HEK293 (cell line): ENCODE data around the gene TBC1D22A.

ENCODE experiments used
- CTCF ChIA-PET: fragments of 350-600 bp; formaldehyde crosslinking; extraction: SDS; loops from one replicate; lab custom pipeline; 2021; ENCODE audit warnings: antibody characterized with exemption; lab: Yijun Ruan, JAX
- POLR2A ChIA-PET: fragments of 300-600 bp; formaldehyde crosslinking; extraction: SDS; loops from one replicate; lab custom pipeline; 2020; ENCODE audit warnings: antibody characterized with exemption, inconsistent platforms; lab: Yijun Ruan, JAX
- H3K27ac ChIP-seq: fragments of 200-500 bp; sonication (Bioruptor generic); 2 replicates; pipeline ENCODE4 v1.5.1; 2014; ENCODE audit warnings: low read depth, low read length, control low read depth, inconsistent platforms; ENCODE audit errors: extremely low read depth
- H3K36me3 ChIP-seq, 2 experiments: fragments of 200-500 bp in 1 of 2; sonication (Bioruptor generic) in 1 of 2; 1 replicate in 1 of 2; 2 replicates in 1 of 2; pipeline ENCODE4 v1.5.1; 2014 to 2017; ENCODE audit warnings: inconsistent platforms in 2 of 2, low read length in 2 of 2; ENCODE audit not compliant: control insufficient read depth in 2 of 2, insufficient read depth in 1 of 2
- H3K4me1 ChIP-seq: fragments of 200-500 bp; sonication (Bioruptor generic); 2 replicates; pipeline ENCODE4 v1.5.1; 2014; ENCODE audit warnings: mild to moderate bottlenecking, low read length, inconsistent platforms; ENCODE audit not compliant: control insufficient read depth, insufficient read depth
- H3K4me3 ChIP-seq: 2 replicates; pipeline ENCODE4 v1.5.1; 2011; ENCODE audit warnings: low read depth, mild to moderate bottlenecking, control low read depth, low read length, moderate library complexity
- H3K9me3 ChIP-seq: fragments of 200-500 bp; sonication (Bioruptor generic); 2 replicates; pipeline ENCODE4 v1.5.1; 2014; ENCODE audit warnings: low read depth, low read length, inconsistent platforms; ENCODE audit not compliant: control insufficient read depth, insufficient read depth
- HOXC10 ChIP-seq: sonication (generic); formaldehyde crosslinking; IDR thresholded peaks from 2 replicates; pipeline ENCODE4 v1.8.1; 2023; ENCODE audit warnings: mild to moderate bottlenecking, missing genetic modification reagents
- KLF7 ChIP-seq: fragments of 450-650 bp; formaldehyde crosslinking; IDR thresholded peaks from 2 replicates; pipeline ENCODE4 v1.5.1; 2016; ENCODE audit warnings: missing biosample characterization, missing genetic modification characterization, borderline replicate concordance
- KLF8 ChIP-seq: fragments of 450-650 bp; formaldehyde crosslinking; IDR thresholded peaks from 2 replicates; pipeline ENCODE4 v1.5.1; 2016; ENCODE audit warnings: missing biosample characterization, missing genetic modification characterization
- MZF1 ChIP-seq: fragments of 450-650 bp; formaldehyde crosslinking; IDR thresholded peaks from 2 replicates; pipeline ENCODE4 v1.5.1; 2017; ENCODE audit warnings: missing biosample characterization, missing genetic modification characterization, borderline replicate concordance
- SP3 ChIP-seq: fragments of 450-650 bp; formaldehyde crosslinking; IDR thresholded peaks from 2 replicates; pipeline ENCODE4 v1.5.1; 2016; ENCODE audit warnings: missing biosample characterization, missing genetic modification characterization
- ZBTB8A ChIP-seq: fragments of 450-650 bp; formaldehyde crosslinking; IDR thresholded peaks from 2 replicates; pipeline ENCODE4 v1.5.1; 2016; ENCODE audit warnings: missing biosample characterization, missing genetic modification characterization
- ZFP41 ChIP-seq: fragments of 450-650 bp; formaldehyde crosslinking; IDR thresholded peaks from 2 replicates; pipeline ENCODE4 v1.5.1; 2016; ENCODE audit warnings: missing biosample characterization, missing genetic modification characterization, borderline replicate concordance
- ZFP69B ChIP-seq: fragments of 450-650 bp; formaldehyde crosslinking; IDR thresholded peaks from 2 replicates; pipeline ENCODE4 v1.5.1; 2016; ENCODE audit warnings: missing biosample characterization, missing genetic modification characterization
- ZNF112 ChIP-seq: fragments of 450-650 bp; formaldehyde crosslinking; IDR thresholded peaks from 2 replicates; pipeline ENCODE4 v1.5.0; 2017; ENCODE audit warnings: missing biosample characterization, missing genetic modification characterization
- ZNF138 ChIP-seq: fragments of 450-650 bp; formaldehyde crosslinking; IDR thresholded peaks from 2 replicates; pipeline ENCODE4 v1.5.1; 2016; ENCODE audit warnings: missing biosample characterization, missing genetic modification characterization, borderline replicate concordance
- ZNF155 ChIP-seq: fragments of 450-650 bp; formaldehyde crosslinking; IDR thresholded peaks from 2 replicates; pipeline ENCODE4 v1.5.1; 2016; ENCODE audit warnings: missing biosample characterization, missing genetic modification characterization
- ZNF157 ChIP-seq: fragments of 450-650 bp; formaldehyde crosslinking; IDR thresholded peaks from 2 replicates; pipeline ENCODE4 v1.5.1; 2016; ENCODE audit warnings: missing biosample characterization, missing genetic modification characterization
- ZNF19 ChIP-seq: fragments of 450-650 bp; formaldehyde crosslinking; IDR thresholded peaks from 2 replicates; pipeline ENCODE4; 2016; ENCODE audit warnings: missing biosample characterization, missing genetic modification characterization, low read depth
- ZNF292 ChIP-seq: fragments of 450-650 bp; formaldehyde crosslinking; IDR thresholded peaks from 2 replicates; pipeline ENCODE4 v1.5.1; 2016; ENCODE audit warnings: low read depth, missing biosample characterization, missing genetic modification characterization, borderline replicate concordance
- ZNF37A ChIP-seq: fragments of 450-650 bp; IDR thresholded peaks from 2 replicates; pipeline ENCODE4 v1.5.1; 2018; ENCODE audit warnings: missing biosample characterization, missing genetic modification characterization
- ZNF423 ChIP-seq: fragments of 450-650 bp; formaldehyde crosslinking; IDR thresholded peaks from 2 replicates; pipeline ENCODE4 v1.5.1; 2016; ENCODE audit warnings: missing biosample characterization, missing genetic modification characterization
- ZNF48 ChIP-seq: fragments of 450-650 bp; formaldehyde crosslinking; IDR thresholded peaks from 2 replicates; pipeline ENCODE4 v1.5.1; 2016; ENCODE audit warnings: missing biosample characterization, missing genetic modification characterization
- ZNF596 ChIP-seq: fragments of 450-650 bp; IDR thresholded peaks from 2 replicates; pipeline ENCODE4 v1.5.0; 2018; ENCODE audit warnings: missing biosample characterization, mild to moderate bottlenecking, missing genetic modification characterization, moderate library complexity
- ZNF701 ChIP-seq: fragments of 450-650 bp; formaldehyde crosslinking; IDR thresholded peaks from 2 replicates; pipeline ENCODE4 v1.5.1; 2016; ENCODE audit warnings: missing biosample characterization, missing genetic modification characterization
- ZNF76 ChIP-seq: fragments of 450-650 bp; formaldehyde crosslinking; IDR thresholded peaks from 2 replicates; pipeline ENCODE4; 2016; ENCODE audit warnings: low read depth, missing biosample characterization, missing genetic modification characterization, borderline replicate concordance
- ZNF776 ChIP-seq: fragments of 450-650 bp; formaldehyde crosslinking; IDR thresholded peaks from 2 replicates; pipeline ENCODE4 v1.5.0; 2017; ENCODE audit warnings: missing biosample characterization, missing genetic modification characterization, borderline replicate concordance
- ZNF777 ChIP-seq: fragments of 450-650 bp; formaldehyde crosslinking; IDR thresholded peaks from 2 replicates; pipeline ENCODE4 v1.5.1; 2017; ENCODE audit warnings: missing biosample characterization, missing genetic modification characterization, borderline replicate concordance
- ZSCAN30 ChIP-seq: fragments of 450-650 bp; IDR thresholded peaks from 2 replicates; pipeline ENCODE4 v1.5.1; 2018; ENCODE audit warnings: missing biosample characterization, mild to moderate bottlenecking, missing genetic modification characterization, moderate library complexity
- ZXDB ChIP-seq: fragments of 450-650 bp; formaldehyde crosslinking; IDR thresholded peaks from 2 replicates; pipeline ENCODE4 v1.5.1; 2016; ENCODE audit warnings: missing biosample characterization, missing genetic modification characterization
- TF ChIP-seq, protein P1 (sequence below): fragments of 450-650 bp; formaldehyde crosslinking; optimal IDR thresholded peaks from 2 replicates; pipeline ENCODE3; 2016; ENCODE audit warnings: missing biosample characterization, mild to moderate bottlenecking, missing genetic modification characterization
- TF ChIP-seq, protein P2 (sequence below): fragments of 450-650 bp; formaldehyde crosslinking; IDR thresholded peaks from 2 replicates; pipeline ENCODE4 v1.5.1; 2016; ENCODE audit warnings: missing biosample characterization, missing genetic modification characterization
- TF ChIP-seq, protein P3 (sequence below): fragments of 450-650 bp; formaldehyde crosslinking; IDR thresholded peaks from 2 replicates; pipeline ENCODE4 v1.5.1; 2016; ENCODE audit warnings: missing biosample characterization, missing genetic modification characterization
- TF ChIP-seq, protein P4 (sequence below): fragments of 450-650 bp; formaldehyde crosslinking; IDR thresholded peaks from 2 replicates; pipeline ENCODE4 v1.5.1; 2017; ENCODE audit warnings: missing biosample characterization, missing genetic modification characterization
- TF ChIP-seq, protein P5 (sequence below): fragments of 450-650 bp; formaldehyde crosslinking; IDR thresholded peaks from 2 replicates; pipeline ENCODE4 v1.5.1; 2016; ENCODE audit warnings: missing biosample characterization, missing genetic modification characterization

The TBC1D22A gene

DNA sequence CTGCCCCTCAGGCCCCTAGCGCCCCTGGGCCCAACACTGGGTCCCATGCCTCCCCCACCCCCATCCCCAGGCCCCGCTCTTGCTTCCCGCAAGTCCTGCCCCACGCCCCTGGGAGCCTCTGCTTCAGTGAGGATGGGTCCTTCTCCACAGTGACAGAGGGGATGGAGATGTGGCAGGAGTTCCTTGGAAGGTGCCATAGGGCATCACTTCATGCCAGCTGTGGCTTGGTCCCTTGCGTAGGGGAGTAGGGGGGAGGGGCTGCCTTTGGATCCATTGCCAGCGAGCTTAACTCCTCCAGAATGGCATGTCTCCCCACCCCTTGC, 9.5 kb upstream of the TBC1D22A start:
- TF ChIP-seq ZNF155 (tag by site-specific recombination) (no peak), ZNF292 (tag by site-specific recombination) (no peak), ZNF157 (tag by site-specific recombination) (no peak), ZNF112 (tag by site-specific recombination) (no peak), ZNF423 (tag by site-specific recombination) (no peak), ZNF37A (no peak), ZSCAN30 (tag by site-specific recombination) (no peak), ZNF138 (no peak), ZNF76 (tag by site-specific recombination) (no peak), ZFP41 (tag by site-specific recombination) (no peak), ZNF48 (no peak), ZNF776 (tag by site-specific recombination) (no peak), SP3 (no peak), ZBTB8A (tag by site-specific recombination) (no peak), KLF7 (tag by site-specific recombination) (no peak), HOXC10 (CRISPR knock-in tag) (no peak)
- TF ChIP-seq, protein P1, sequence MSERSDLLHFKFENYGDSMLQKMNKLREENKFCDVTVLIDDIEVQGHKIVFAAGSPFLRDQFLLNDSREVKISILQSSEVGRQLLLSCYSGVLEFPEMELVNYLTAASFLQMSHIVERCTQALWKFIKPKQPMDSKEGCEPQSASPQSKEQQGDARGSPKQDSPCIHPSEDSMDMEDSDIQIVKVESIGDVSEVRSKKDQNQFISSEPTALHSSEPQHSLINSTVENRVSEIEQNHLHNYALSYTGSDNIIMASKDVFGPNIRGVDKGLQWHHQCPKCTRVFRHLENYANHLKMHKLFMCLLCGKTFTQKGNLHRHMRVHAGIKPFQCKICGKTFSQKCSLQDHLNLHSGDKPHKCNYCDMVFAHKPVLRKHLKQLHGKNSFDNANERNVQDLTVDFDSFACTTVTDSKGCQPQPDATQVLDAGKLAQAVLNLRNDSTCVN, result no peak
- TF ChIP-seq, protein P2, sequence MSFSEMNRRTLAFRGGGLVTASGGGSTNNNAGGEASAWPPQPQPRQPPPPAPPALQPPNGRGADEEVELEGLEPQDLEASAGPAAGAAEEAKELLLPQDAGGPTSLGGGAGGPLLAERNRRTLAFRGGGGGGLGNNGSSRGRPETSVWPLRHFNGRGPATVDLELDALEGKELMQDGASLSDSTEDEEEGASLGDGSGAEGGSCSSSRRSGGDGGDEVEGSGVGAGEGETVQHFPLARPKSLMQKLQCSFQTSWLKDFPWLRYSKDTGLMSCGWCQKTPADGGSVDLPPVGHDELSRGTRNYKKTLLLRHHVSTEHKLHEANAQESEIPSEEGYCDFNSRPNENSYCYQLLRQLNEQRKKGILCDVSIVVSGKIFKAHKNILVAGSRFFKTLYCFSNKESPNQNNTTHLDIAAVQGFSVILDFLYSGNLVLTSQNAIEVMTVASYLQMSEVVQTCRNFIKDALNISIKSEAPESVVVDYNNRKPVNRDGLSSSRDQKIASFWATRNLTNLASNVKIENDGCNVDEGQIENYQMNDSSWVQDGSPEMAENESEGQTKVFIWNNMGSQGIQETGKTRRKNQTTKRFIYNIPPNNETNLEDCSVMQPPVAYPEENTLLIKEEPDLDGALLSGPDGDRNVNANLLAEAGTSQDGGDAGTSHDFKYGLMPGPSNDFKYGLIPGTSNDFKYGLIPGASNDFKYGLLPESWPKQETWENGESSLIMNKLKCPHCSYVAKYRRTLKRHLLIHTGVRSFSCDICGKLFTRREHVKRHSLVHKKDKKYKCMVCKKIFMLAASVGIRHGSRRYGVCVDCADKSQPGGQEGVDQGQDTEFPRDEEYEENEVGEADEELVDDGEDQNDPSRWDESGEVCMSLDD, result no peak
- TF ChIP-seq, protein P3, sequence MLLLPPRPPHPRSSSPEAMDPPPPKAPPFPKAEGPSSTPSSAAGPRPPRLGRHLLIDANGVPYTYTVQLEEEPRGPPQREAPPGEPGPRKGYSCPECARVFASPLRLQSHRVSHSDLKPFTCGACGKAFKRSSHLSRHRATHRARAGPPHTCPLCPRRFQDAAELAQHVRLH (tag by site-specific recombination), result no peak
- TF ChIP-seq, all 188 proteins: peak for 0
- Histone ChIP-seq H3K4me3 (no peak overlapping the region), H3K4me1 (no peaks in the 10 kb centered on the region), H3K36me3 (no peaks in the 10 kb centered on the region), H3K27ac (no peak overlapping the region), H3K9me3 (no peaks in the 10 kb centered on the region)
- ChIA-PET POLR2A (interaction anchor here (2.1 kb wide), 1 partner anchor 10 kb away, joined by 9 read pairs; the partner anchor contains the start of gene TBC1D22A), CTCF (interaction anchor here (0.6 kb wide), 1 partner anchor 18 kb away, joined by 4 read pairs; no protein-coding TSS in a partner anchor)

DNA sequence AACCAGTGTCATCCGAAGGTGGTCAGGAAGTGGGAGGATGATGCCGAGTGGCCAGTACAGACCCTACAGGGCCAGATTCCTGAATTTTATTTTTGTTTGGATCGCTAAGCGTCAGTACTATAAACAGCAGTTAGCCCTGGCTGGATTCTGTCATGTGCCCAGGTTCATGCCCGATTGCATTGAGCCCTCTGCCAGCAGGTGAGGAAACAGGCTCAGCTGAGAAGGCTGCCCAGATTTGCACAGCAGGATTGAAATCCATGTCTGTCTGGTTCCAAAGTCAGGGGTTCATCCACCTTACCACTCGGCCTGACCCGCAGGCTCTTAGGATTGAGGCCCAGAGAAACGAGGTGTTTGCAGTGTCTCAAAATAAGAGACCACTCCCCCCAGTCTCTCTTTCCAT, 9.1 kb upstream of the TBC1D22A start:
- CTCF ChIA-PET, result interaction anchor here (12.2 kb wide), 1 partner anchor 48 kb away, joined by 223 read pairs; no protein-coding TSS in a partner anchor
- H3K9me3 ChIP-seq, result no peaks in the 10 kb centered on the region
- no peak overlapping the region for H3K4me3 ChIP-seq
- POLR2A ChIA-PET, result interaction anchor here (2.1 to 2.4 kb wide), 2 partner anchors 9 to 21 kb away, joined by 9 to 10 read pairs; partner anchors contain the start of gene TBC1D22A
- H3K4me1 ChIP-seq, result no peaks in the 10 kb centered on the region
- H3K36me3 ChIP-seq, result no peaks in the 10 kb centered on the region
- H3K27ac ChIP-seq, result no peak overlapping the region
- no peak for TF ChIP-seq MZF1
- TF ChIP-seq ZNF777 (tag by site-specific recombination), result no peak
- TF ChIP-seq ZNF701, result no peak
- TF ChIP-seq, protein P4, sequence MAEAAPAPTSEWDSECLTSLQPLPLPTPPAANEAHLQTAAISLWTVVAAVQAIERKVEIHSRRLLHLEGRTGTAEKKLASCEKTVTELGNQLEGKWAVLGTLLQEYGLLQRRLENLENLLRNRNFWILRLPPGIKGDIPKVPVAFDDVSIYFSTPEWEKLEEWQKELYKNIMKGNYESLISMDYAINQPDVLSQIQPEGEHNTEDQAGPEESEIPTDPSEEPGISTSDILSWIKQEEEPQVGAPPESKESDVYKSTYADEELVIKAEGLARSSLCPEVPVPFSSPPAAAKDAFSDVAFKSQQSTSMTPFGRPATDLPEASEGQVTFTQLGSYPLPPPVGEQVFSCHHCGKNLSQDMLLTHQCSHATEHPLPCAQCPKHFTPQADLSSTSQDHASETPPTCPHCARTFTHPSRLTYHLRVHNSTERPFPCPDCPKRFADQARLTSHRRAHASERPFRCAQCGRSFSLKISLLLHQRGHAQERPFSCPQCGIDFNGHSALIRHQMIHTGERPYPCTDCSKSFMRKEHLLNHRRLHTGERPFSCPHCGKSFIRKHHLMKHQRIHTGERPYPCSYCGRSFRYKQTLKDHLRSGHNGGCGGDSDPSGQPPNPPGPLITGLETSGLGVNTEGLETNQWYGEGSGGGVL (tag by site-specific recombination), result no peak
- TF ChIP-seq ZNF19 (tag by site-specific recombination), result no peak
- TF ChIP-seq ZNF596 (tag by site-specific recombination), result no peak
- TF ChIP-seq KLF8, result no peak
- no peak for TF ChIP-seq ZXDB
- TF ChIP-seq, protein P5, sequence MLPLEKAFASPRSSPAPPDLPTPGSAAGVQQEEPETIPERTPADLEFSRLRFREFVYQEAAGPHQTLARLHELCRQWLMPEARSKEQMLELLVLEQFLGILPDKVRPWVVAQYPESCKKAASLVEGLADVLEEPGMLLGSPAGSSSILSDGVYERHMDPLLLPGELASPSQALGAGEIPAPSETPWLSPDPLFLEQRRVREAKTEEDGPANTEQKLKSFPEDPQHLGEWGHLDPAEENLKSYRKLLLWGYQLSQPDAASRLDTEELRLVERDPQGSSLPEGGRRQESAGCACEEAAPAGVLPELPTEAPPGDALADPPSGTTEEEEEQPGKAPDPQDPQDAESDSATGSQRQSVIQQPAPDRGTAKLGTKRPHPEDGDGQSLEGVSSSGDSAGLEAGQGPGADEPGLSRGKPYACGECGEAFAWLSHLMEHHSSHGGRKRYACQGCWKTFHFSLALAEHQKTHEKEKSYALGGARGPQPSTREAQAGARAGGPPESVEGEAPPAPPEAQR (tag by site-specific recombination), result no peak
- no peak for TF ChIP-seq ZFP69B (tag by site-specific recombination)
